Glutamatergic neuron (in vitro differentiated cells): ENCODE data around the gene S100A13. TPM values are rescaled to one million over a fixed set of nuclear protein-coding genes. Genes with fewer than 3 reads are reported as not detected.

Source experiments
- DNase-seq: peaks from one replicate; pipeline ENCODE4 v3.0.0; 2022
- H3K27ac Mint-ChIP-seq: one replicate; pipeline ENCODE4 v1.8.0; 2020; ENCODE audit warnings: mild to moderate bottlenecking, mixed read lengths, inconsistent platforms; ENCODE audit not compliant: unreplicated experiment
- H3K27me3 Mint-ChIP-seq: one replicate; pipeline ENCODE4 v1.8.0; 2020; ENCODE audit warnings: mild to moderate bottlenecking, moderate library complexity, mixed read lengths, inconsistent platforms; ENCODE audit not compliant: unreplicated experiment
- H3K36me3 Mint-ChIP-seq: one replicate; pipeline ENCODE4 v1.8.0; 2020; ENCODE audit warnings: mild to moderate bottlenecking, mixed read lengths, inconsistent platforms; ENCODE audit not compliant: unreplicated experiment
- H3K4me1 Mint-ChIP-seq: one replicate; pipeline ENCODE4 v1.8.0; 2020; ENCODE audit warnings: mild to moderate bottlenecking, low read depth, mixed read lengths, inconsistent platforms; ENCODE audit not compliant: unreplicated experiment
- H3K4me3 Mint-ChIP-seq: one replicate; pipeline ENCODE4 v1.8.0; 2020; ENCODE audit warnings: mild to moderate bottlenecking, mixed read lengths, inconsistent platforms; ENCODE audit not compliant: unreplicated experiment
- H3K9me3 Mint-ChIP-seq: one replicate; pipeline ENCODE4 v1.8.0; 2020; ENCODE audit warnings: mild to moderate bottlenecking, moderate library complexity, mixed read lengths, inconsistent platforms; ENCODE audit not compliant: unreplicated experiment
- CTCF ChIP-seq: fragments of 200-600 bp; sonication (generic); IDR thresholded peaks from one replicate; pipeline ENCODE4 v1.5.0; 2021; ENCODE audit not compliant: partially characterized antibody, unreplicated experiment
- total RNA-seq: library from RNA; stranded (reverse); fragmentation: NEBNext Ultra II Directional; extraction: Animal tissue kit (Norgen Biotek cat#: 25700); gene quantifications from one replicate; pipeline ENCODE4 v1.2.1, GENCODE V29; 2021; ENCODE audit not compliant: unreplicated experiment

The S100A13 gene
- total RNA-seq, 1 donor from 2014 or later, result 92.8 TPM

- Mint-ChIP-seq H3K36me3 (peaks cover 6% of the 10 kb centered on the region), H3K9me3 (peaks cover 6% of the 10 kb centered on the region), H3K4me1 (peaks cover 2% of the 10 kb centered on the region), H3K27me3 (peaks cover 9% of the 10 kb centered on the region), H3K27ac (no peak overlapping the region), H3K4me3 (no peak overlapping the region)
- TF ChIP-seq CTCF, result no peak
- DNase-seq, result no peak
Measured at GRCh38 chr1:153614189-153614900, 13.0 kb downstream of the S100A13 start.

GRCh38 chr1:153613406-153613805, 13.9 kb downstream of the S100A13 start:
- no peak for DNase-seq
- H3K27me3 Mint-ChIP-seq, result peaks cover 9% of the 10 kb centered on the region
- H3K27ac Mint-ChIP-seq, result no peak overlapping the region
- peaks cover 6% of the 10 kb centered on the region for H3K9me3 Mint-ChIP-seq
- H3K4me1 Mint-ChIP-seq, result peaks cover 8% of the 10 kb centered on the region
- no peaks in the 10 kb centered on the region for H3K36me3 Mint-ChIP-seq
- TF ChIP-seq CTCF, result no peak
- no peak overlapping the region for H3K4me3 Mint-ChIP-seq

- no peak within 1 kb of the TSS for H3K4me3 Mint-ChIP-seq
- peaks cover 10% of the 10 kb centered on the region for H3K4me1 Mint-ChIP-seq
- no peaks in the 10 kb centered on the region for H3K36me3 Mint-ChIP-seq
- peaks cover 11% of the 10 kb centered on the region for H3K27me3 Mint-ChIP-seq
- peaks cover 6% of the 10 kb centered on the region for H3K9me3 Mint-ChIP-seq
- DNase-seq, result no peak
- no peak within 1 kb of the TSS for H3K27ac Mint-ChIP-seq
- no peak for TF ChIP-seq CTCF
Measured at GRCh38 chr1:153612755-153613331, 14.5 kb downstream of the S100A13 start, which contains the start of gene S100A16. Gene S100A16, minus strand, starts transcription at chr1:153613137. Its CDS starts 4,986 bp downstream, at chr1:153608151.

- peaks cover 8% of the 10 kb centered on the region for H3K9me3 Mint-ChIP-seq
- H3K4me3 Mint-ChIP-seq, result no peak overlapping the region
- H3K36me3 Mint-ChIP-seq, result no peaks in the 10 kb centered on the region
- peaks cover 11% of the 10 kb centered on the region for H3K27me3 Mint-ChIP-seq
- no peak for DNase-seq
- TF ChIP-seq CTCF, result no peak
- no peak overlapping the region for H3K27ac Mint-ChIP-seq
- H3K4me1 Mint-ChIP-seq, result peaks cover 13% of the 10 kb centered on the region
Measured at GRCh38 chr1:153612111-153612754, 15.1 kb downstream of the S100A13 start.

GRCh38 chr1:153611356-153611755, 15.9 kb downstream of the S100A13 start:
- no peak for TF ChIP-seq CTCF
- Mint-ChIP-seq H3K27me3 (peaks cover 11% of the 10 kb centered on the region), H3K27ac (no peak overlapping the region), H3K36me3 (no peaks in the 10 kb centered on the region), H3K9me3 (peaks cover 11% of the 10 kb centered on the region), H3K4me3 (no peak overlapping the region), H3K4me1 (peaks cover 13% of the 10 kb centered on the region)
- no peak for DNase-seq
